Calu3 (cell line): Measurements from ENCODE around the gene WASHC2C. TPM values are rescaled to one million over a fixed set of nuclear protein-coding genes. Genes with fewer than 3 reads are reported as not detected.
"Not testable (repeated sequence)": the region's sequence is repeated elsewhere in the genome, so short reads cannot be mapped to it uniquely, and the experiment has no call there.

Source experiments
- BruUV-seq: library from RNA; stranded (reverse); fragments of 400-500 nt; replicated peaks from 2 replicates; lab custom pipeline; 2021; lab: Mats Ljungman, UMichigan
- CTCF ChIA-PET: fragments of 300-600 bp; sonication (Branson Sonifier 250); formaldehyde crosslinking; loops from one replicate; lab custom pipeline; 2022; ENCODE audit warnings: antibody characterized with exemption; lab: Charles Lee
- DNase-seq: peaks from one replicate; pipeline ENCODE4 v3.0.0; 2022
- H3K27ac Mint-ChIP-seq: one replicate; pipeline ENCODE4 v1.8.0; 2022; ENCODE audit warnings: mixed read lengths; ENCODE audit not compliant: unreplicated experiment
- H3K27me3 Mint-ChIP-seq: one replicate; pipeline ENCODE4 v1.8.0; 2022; ENCODE audit warnings: mixed read lengths; ENCODE audit not compliant: unreplicated experiment
- H3K36me3 Mint-ChIP-seq: one replicate; pipeline ENCODE4 v1.8.0; 2022; ENCODE audit warnings: mild to moderate bottlenecking, moderate library complexity, mixed read lengths; ENCODE audit not compliant: insufficient read depth, unreplicated experiment
- H3K4me1 Mint-ChIP-seq: one replicate; pipeline ENCODE4 v1.8.0; 2022; ENCODE audit warnings: mild to moderate bottlenecking, low read depth, mixed read lengths; ENCODE audit not compliant: unreplicated experiment
- H3K4me3 Mint-ChIP-seq: one replicate; pipeline ENCODE4 v1.8.0; 2022; ENCODE audit warnings: mild to moderate bottlenecking, low read depth, moderate library complexity, mixed read lengths; ENCODE audit not compliant: unreplicated experiment
- H3K9me3 Mint-ChIP-seq: one replicate; pipeline ENCODE4 v1.8.0; 2022; ENCODE audit warnings: low read depth, mixed read lengths; ENCODE audit not compliant: unreplicated experiment
- CTCF ChIP-seq: fragments of 200-600 bp; IDR thresholded peaks from one replicate; pipeline ENCODE4 v1.8.0; 2022; ENCODE audit warnings: antibody characterized with exemption; ENCODE audit not compliant: unreplicated experiment
- intact Hi-C: fragments of 100-400 bp; cut with micrococcal nuclease; formaldehyde crosslinking; loops from one replicate; pipeline ENCODE4 v1.10.0; 2022; ENCODE audit not compliant: unreplicated experiment
- total RNA-seq: library from RNA; stranded (reverse); gene quantifications from 2 replicates; pipeline ENCODE4 v1.2.3, GENCODE V29; 2022

Gene WASHC2C
- total RNA-seq, 1 experiment from 2014 or later, result 25.5 TPM

- not testable (repeated sequence) for BruUV-seq, H3K27ac Mint-ChIP-seq
Observed at GRCh38 chr10:45803060-45804010, 76.3 kb downstream of the WASHC2C start.

GRCh38 chr10:45804996-45805395, 77.9 kb downstream of the WASHC2C start:
- H3K4me1 Mint-ChIP-seq, CTCF ChIA-PET, DNase-seq, H3K4me3 Mint-ChIP-seq, H3K36me3 Mint-ChIP-seq, H3K27ac Mint-ChIP-seq, intact Hi-C loops, H3K9me3 Mint-ChIP-seq, BruUV-seq: not testable (repeated sequence)
- H3K27me3 Mint-ChIP-seq, result peaks cover 51% of the 10 kb centered on the region

More at GRCh38 chr10:45803060-45804010, 76.3 kb downstream of the WASHC2C start:
- H3K4me3 Mint-ChIP-seq, H3K36me3 Mint-ChIP-seq, H3K4me1 Mint-ChIP-seq, H3K9me3 Mint-ChIP-seq, intact Hi-C loops, CTCF ChIA-PET: not testable (repeated sequence)
- H3K27me3 Mint-ChIP-seq, result peaks cover 56% of the 10 kb centered on the region
- DNase-seq, result peak; percentile 68

- Mint-ChIP-seq H3K27me3 (peaks cover 32% of the 10 kb centered on the region), H3K4me1 (no peaks in the 10 kb centered on the region), H3K9me3 (no peaks in the 10 kb centered on the region), H3K4me3 (no peak overlapping the region), H3K36me3 (no peaks in the 10 kb centered on the region), H3K27ac (no peak overlapping the region)
- BruUV-seq, result no TSS peak
- intact Hi-C loops, result no loop called here
- CTCF ChIA-PET, result no interaction called here
- DNase-seq, result no peak
- no peak for TF ChIP-seq CTCF
Observed at GRCh38 chr10:45809837-45810236, 82.8 kb downstream of the WASHC2C start.

- H3K4me3 Mint-ChIP-seq, result no peak overlapping the region
- DNase-seq, result no peak
- CTCF ChIA-PET, result no interaction called here
- no peaks in the 10 kb centered on the region for H3K9me3 Mint-ChIP-seq
- intact Hi-C loops, result no loop called here
- H3K4me1 Mint-ChIP-seq, result no peaks in the 10 kb centered on the region
- BruUV-seq, result no TSS peak
- no peaks in the 10 kb centered on the region for H3K36me3 Mint-ChIP-seq
- TF ChIP-seq CTCF, result no peak
- no peak overlapping the region for H3K27ac Mint-ChIP-seq
- peaks cover 28% of the 10 kb centered on the region for H3K27me3 Mint-ChIP-seq
Observed at GRCh38 chr10:45811075-45811474, 84.0 kb downstream of the WASHC2C start.

GRCh38 chr10:45812959-45813358, 85.9 kb downstream of the WASHC2C start:
- H3K4me3 Mint-ChIP-seq, BruUV-seq, intact Hi-C loops, H3K36me3 Mint-ChIP-seq, DNase-seq, H3K9me3 Mint-ChIP-seq, H3K4me1 Mint-ChIP-seq, H3K27ac Mint-ChIP-seq, CTCF ChIA-PET: not testable (repeated sequence)
- peaks cover 16% of the 10 kb centered on the region for H3K27me3 Mint-ChIP-seq

GRCh38 chr10:45814146-45814545, 87.1 kb downstream of the WASHC2C start:
- H3K4me1 Mint-ChIP-seq, H3K36me3 Mint-ChIP-seq, intact Hi-C loops, H3K4me3 Mint-ChIP-seq, DNase-seq, H3K9me3 Mint-ChIP-seq, H3K27ac Mint-ChIP-seq, BruUV-seq, CTCF ChIA-PET: not testable (repeated sequence)
- H3K27me3 Mint-ChIP-seq, result peaks cover 16% of the 10 kb centered on the region
